Peyer's patch (tissue), 4 donors: ENCODE measurements around the gene RAB3B. TPM values are rescaled to one million over a fixed set of nuclear protein-coding genes. Genes with fewer than 3 reads are reported as not detected.
"Not testable (repeated sequence)": the region's sequence is repeated elsewhere in the genome, so short reads cannot be mapped to it uniquely, and the experiment has no call there.

Source experiments
- DNase-seq, 3 donors: peaks; one replicate each; pipeline ENCODE4 v3.0.0-alpha.2; 2017 to 2019
- H3K27ac ChIP-seq, 4 donors: fragments of 200-600 bp; sonication (generic); one replicate each; pipeline ENCODE4 v1.5.1; 2016 to 2019
- H3K27me3 ChIP-seq, 2 donors: fragments of 200-600 bp; sonication (generic); one replicate each; pipeline ENCODE4 v1.5.1; 2019
- H3K36me3 ChIP-seq, 3 donors: fragments of 200-600 bp; sonication (generic); one replicate each; pipeline ENCODE4 v1.5.1; 2016 to 2019
- H3K4me1 ChIP-seq, 4 donors: fragments of 200-600 bp; sonication (generic); one replicate each; pipeline ENCODE4 v1.5.1; 2016 to 2019
- H3K4me3 ChIP-seq, 4 donors: fragments of 200-600 bp; sonication (generic); 1 replicate in 3 of 4; 2 replicates in 1 of 4; pipeline ENCODE4 v1.5.1; 2016 to 2019; ENCODE audit warnings: mild to moderate bottlenecking in 1 of 4
- H3K9me3 ChIP-seq, 4 donors: fragments of 200-600 bp; sonication (generic); one replicate each; pipeline ENCODE4 v1.5.1; 2016 to 2019; ENCODE audit warnings: mild to moderate bottlenecking in 1 of 4
- POLR2A ChIP-seq, 2 donors: fragments of 450-650 bp; IDR thresholded peaks; one replicate each; pipeline ENCODE4 v1.5.1; 2017; ENCODE audit warnings: antibody characterized with exemption in 2 of 2, mild to moderate bottlenecking in 2 of 2, moderate library complexity in 2 of 2
- total RNA-seq, 4 donors: library from RNA; depleted of rRNA; stranded (reverse); fragments of >200 nt; gene quantifications; one replicate each; pipeline ENCODE4 v1.1.0, GENCODE V29; 2016
- TF ChIP-seq, protein P1 (sequence below), 6 experiments: fragments of 450-650 bp in 4 of 6; fragments of 200-600 bp in 2 of 6; sonication (generic) in 1 of 6; IDR thresholded peaks; one replicate each; pipeline ENCODE4 v1.5.1; 2017 to 2019; ENCODE audit warnings: antibody characterized with exemption in 6 of 6, mild to moderate bottlenecking in 3 of 6, moderate library complexity in 1 of 6

Gene RAB3B
- total RNA-seq, 4 donors from 2014 or later: 0.83 to 1.6 (median 1.5) TPM

GRCh38 chr1:51969038-51969705, 21.3 kb downstream of the RAB3B start:
- DNase-seq: peak in 1 of 3 donors; percentile 54
- no peak overlapping the region for H3K27ac ChIP-seq
- H3K36me3 ChIP-seq: no peaks in the 10 kb centered on the region
- H3K9me3 ChIP-seq: no peaks in the 10 kb centered on the region
- no peak overlapping the region for H3K4me3 ChIP-seq
- no peaks in the 10 kb centered on the region for H3K27me3 ChIP-seq
- TF ChIP-seq, protein P1, sequence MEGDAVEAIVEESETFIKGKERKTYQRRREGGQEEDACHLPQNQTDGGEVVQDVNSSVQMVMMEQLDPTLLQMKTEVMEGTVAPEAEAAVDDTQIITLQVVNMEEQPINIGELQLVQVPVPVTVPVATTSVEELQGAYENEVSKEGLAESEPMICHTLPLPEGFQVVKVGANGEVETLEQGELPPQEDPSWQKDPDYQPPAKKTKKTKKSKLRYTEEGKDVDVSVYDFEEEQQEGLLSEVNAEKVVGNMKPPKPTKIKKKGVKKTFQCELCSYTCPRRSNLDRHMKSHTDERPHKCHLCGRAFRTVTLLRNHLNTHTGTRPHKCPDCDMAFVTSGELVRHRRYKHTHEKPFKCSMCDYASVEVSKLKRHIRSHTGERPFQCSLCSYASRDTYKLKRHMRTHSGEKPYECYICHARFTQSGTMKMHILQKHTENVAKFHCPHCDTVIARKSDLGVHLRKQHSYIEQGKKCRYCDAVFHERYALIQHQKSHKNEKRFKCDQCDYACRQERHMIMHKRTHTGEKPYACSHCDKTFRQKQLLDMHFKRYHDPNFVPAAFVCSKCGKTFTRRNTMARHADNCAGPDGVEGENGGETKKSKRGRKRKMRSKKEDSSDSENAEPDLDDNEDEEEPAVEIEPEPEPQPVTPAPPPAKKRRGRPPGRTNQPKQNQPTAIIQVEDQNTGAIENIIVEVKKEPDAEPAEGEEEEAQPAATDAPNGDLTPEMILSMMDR (IDR thresholded peaks at IDR 0.05): no peak
- TF ChIP-seq POLR2A (IDR thresholded peaks at IDR 0.05): no peak
- no peaks in the 10 kb centered on the region for H3K4me1 ChIP-seq

- Histone ChIP-seq H3K36me3 (no peaks in the 10 kb centered on the region), H3K4me1 (no peaks in the 10 kb centered on the region), H3K9me3 (no peaks in the 10 kb centered on the region), H3K4me3 (no peak overlapping the region), H3K27me3 (no peaks in the 10 kb centered on the region), H3K27ac (no peak overlapping the region)
- no peak for DNase-seq
- TF ChIP-seq POLR2A (IDR thresholded peaks at IDR 0.05): no peak
- TF ChIP-seq, protein P1 (IDR thresholded peaks at IDR 0.05): no peak
These were observed 21.9 kb downstream of the RAB3B start for GRCh38 chr1:51968632-51969031.

GRCh38 chr1:51967213-51967791, 23.2 kb downstream of the RAB3B start:
- not testable (repeated sequence) for H3K27me3 ChIP-seq, H3K4me1 ChIP-seq, H3K4me3 ChIP-seq, H3K36me3 ChIP-seq, H3K27ac ChIP-seq, DNase-seq, H3K9me3 ChIP-seq

DNA sequence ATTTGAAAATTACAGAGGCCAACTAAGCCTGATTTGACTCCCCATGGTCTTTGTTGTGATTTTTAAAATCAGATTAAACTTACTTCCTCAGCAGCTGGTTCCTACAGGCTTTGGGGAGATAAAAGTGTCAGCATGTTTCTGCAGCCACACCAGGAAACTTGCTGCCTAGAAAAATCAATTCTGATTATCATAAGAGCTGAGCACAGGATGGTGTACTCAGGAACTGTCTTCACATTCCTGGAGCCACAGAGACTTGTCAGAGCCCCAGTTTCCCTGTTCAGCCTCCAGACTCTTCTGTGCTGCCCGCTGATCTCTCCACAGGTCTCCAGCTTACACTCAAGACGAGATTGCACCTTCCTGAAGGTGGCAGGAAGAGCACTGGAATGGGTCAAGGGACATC, 23.9 kb downstream of the RAB3B start:
- no peaks in the 10 kb centered on the region for H3K9me3 ChIP-seq
- no peak for TF ChIP-seq POLR2A (IDR thresholded peaks at IDR 0.05)
- TF ChIP-seq, protein P1 (IDR thresholded peaks at IDR 0.05): no peak

GRCh38 chr1:51964309-51964696, 26.2 kb downstream of the RAB3B start:
- no peak overlapping the region for H3K27ac ChIP-seq
- TF ChIP-seq, protein P1 (IDR thresholded peaks at IDR 0.05): no peak
- TF ChIP-seq POLR2A (IDR thresholded peaks at IDR 0.05): no peak
- H3K36me3 ChIP-seq: no peaks in the 10 kb centered on the region
- H3K4me3 ChIP-seq: no peak overlapping the region
- no peaks in the 10 kb centered on the region for H3K4me1 ChIP-seq
- no peak for DNase-seq
- H3K27me3 ChIP-seq: no peaks in the 10 kb centered on the region
- no peaks in the 10 kb centered on the region for H3K9me3 ChIP-seq

More for the DNA sequence above, 23.9 kb downstream of the RAB3B start:
- no peaks in the 10 kb centered on the region for H3K36me3 ChIP-seq
- DNase-seq: no peak
- no peaks in the 10 kb centered on the region for H3K4me1 ChIP-seq
- H3K4me3 ChIP-seq: no peak overlapping the region
- no peak overlapping the region for H3K27ac ChIP-seq
- H3K27me3 ChIP-seq: no peaks in the 10 kb centered on the region

GRCh38 chr1:51963592-51964308, 26.8 kb downstream of the RAB3B start:
- Histone ChIP-seq H3K9me3 (no peaks in the 10 kb centered on the region), H3K4me1 (no peaks in the 10 kb centered on the region), H3K4me3 (no peak overlapping the region), H3K27me3 (no peaks in the 10 kb centered on the region), H3K36me3 (no peaks in the 10 kb centered on the region), H3K27ac (no peak overlapping the region)
- no peak for TF ChIP-seq POLR2A (IDR thresholded peaks at IDR 0.05)
- TF ChIP-seq, protein P1 (IDR thresholded peaks at IDR 0.05): no peak
- no peak for DNase-seq
